Panc1 (cell line): ENCODE results near the gene UBASH3B.

Experiments
- CTCF ChIP-seq: fragments of 450-650 bp; IDR thresholded peaks from 2 replicates; pipeline ENCODE4 v1.5.1; 2017; ENCODE audit warnings: mild to moderate bottlenecking
- POLR2AphosphoS5 ChIP-seq: IDR thresholded peaks from 2 replicates; pipeline ENCODE4 v1.6.1; 2012; ENCODE audit warnings: mild to moderate bottlenecking, low read depth, low read length, moderate library complexity
- REST ChIP-seq, 2 experiments: IDR thresholded peaks; 2 replicates each; pipeline ENCODE4 v1.6.1; 2011 to 2012; ENCODE audit warnings: low read depth in 2 of 2, control low read depth in 1 of 2, low read length in 1 of 2, mild to moderate bottlenecking in 1 of 2, moderate library complexity in 1 of 2; ENCODE audit not compliant: insufficient read depth in 1 of 2
- TCF7L2 ChIP-seq: IDR thresholded peaks from 2 replicates; pipeline ENCODE4 v1.6.1; 2011; ENCODE audit warnings: mild to moderate bottlenecking, low read depth, low read length, inconsistent platforms

GRCh38 chr11:122714484-122714883 is 59.0 kb downstream of the UBASH3B start:
- TF ChIP-seq CTCF (no peak), POLR2AphosphoS5 (no peak), REST (IDR thresholded peaks at IDR 0.05; ENCODE audit: insufficient read depth in 1 of 2, low read depth in 2 of 2, low read length in 1 of 2) (no peak), TCF7L2 (no peak)
